Measurements from ENCODE around the gene ADAM12.

- no peak for TF ChIP-seq CTCF (IDR thresholded peaks at IDR 0.05)
- no peak for TF ChIP-seq POLR2AphosphoS5 (IDR thresholded peaks at IDR 0.05; ENCODE audit: insufficient read depth in 1 of 2, low read depth in 1 of 2)
- TF ChIP-seq POLR2A (IDR thresholded peaks at IDR 0.05), result no peak
Measured at GRCh38 chr10:126171555-126171954, 216.7 kb downstream of the ADAM12 start.
